Endothelial cell of umbilical vein (primary cell): ENCODE results near the gene PAQR3. TPM values are rescaled to one million over a fixed set of nuclear protein-coding genes. Genes with fewer than 3 reads are reported as not detected.

Experiments used
- BruUV-seq: library from RNA; stranded (reverse); fragments of 400-500 nt; replicated peaks from 2 replicates; lab custom pipeline; 2021; lab: Mats Ljungman, UMichigan
- CTCF ChIA-PET: fragments of 300-600, 350-600 bp; sonication (Branson Sonifier 250); formaldehyde crosslinking; loops from one replicate; lab custom pipeline; 2021; ENCODE audit warnings: antibody characterized with exemption, inconsistent platforms; lab: Charles Lee
- POLR2A ChIA-PET: fragments of 300-600, 350-600 bp; sonication (Branson Sonifier 250); formaldehyde crosslinking; loops from one replicate; lab custom pipeline; 2021; ENCODE audit warnings: antibody characterized with exemption, inconsistent platforms; lab: Charles Lee
- DNase-seq: peaks from one replicate; pipeline ENCODE4 v3.0.0-alpha.2; 2011; ENCODE audit warnings: low read depth, low spot score
- FAIRE-seq: peaks from 2 replicates; lab custom pipeline; 2011; peaks lifted over from hg19 to GRCh38; lab: Jason Lieb, UNC
- H2AFZ ChIP-seq: 2 replicates; pipeline ENCODE4 v1.6.0; 2012; ENCODE audit warnings: low read depth, low read length, control low read depth, inconsistent platforms
- H3K27ac ChIP-seq: 2 replicates; pipeline ENCODE4 v1.5.1; 2011; ENCODE audit warnings: low read depth, mild to moderate bottlenecking, control low read depth, low read length, moderate library complexity; ENCODE audit not compliant: insufficient read depth
- H3K27me3 ChIP-seq, 2 experiments: 2 replicates each; pipeline versions ENCODE4 v1.6.0 to v1.6.1; 2011; ENCODE audit warnings: low read length in 2 of 2, mixed read lengths in 1 of 2; ENCODE audit not compliant: control insufficient read depth in 2 of 2, insufficient read depth in 2 of 2
- H3K36me3 ChIP-seq, 2 experiments: 2 replicates in 1 of 2; 3 replicates in 1 of 2; pipeline ENCODE4 v1.5.1; 2011; ENCODE audit warnings: low read length in 2 of 2, mild to moderate bottlenecking in 1 of 2, moderate library complexity in 1 of 2; ENCODE audit not compliant: control insufficient read depth in 2 of 2, insufficient read depth in 2 of 2; ENCODE audit errors: extremely low read depth in 1 of 2
- H3K4me1 ChIP-seq: 3 replicates; pipeline ENCODE4 v1.5.1; 2011; ENCODE audit warnings: mild to moderate bottlenecking, low read length; ENCODE audit not compliant: control insufficient read depth, insufficient read depth; ENCODE audit errors: extremely low read depth
- H3K4me2 ChIP-seq: 2 replicates; pipeline ENCODE4 v1.6.1; 2011; ENCODE audit warnings: low read length, control low read depth, mixed read lengths; ENCODE audit not compliant: insufficient read depth
- H3K4me3 ChIP-seq, 3 experiments: fragments of 200-600 bp in 1 of 3; sonication (generic), shearing (Covaris generic) in 1 of 3; replicated peaks in 1 of 3; 2 replicates each; pipeline ENCODE4 v1.5.1; 2011 to 2016; ENCODE audit warnings: control low read depth in 3 of 3, low read length in 3 of 3, mild to moderate bottlenecking in 2 of 3, inconsistent platforms in 1 of 3, low read depth in 1 of 3, moderate library complexity in 1 of 3; ENCODE audit not compliant: insufficient read depth in 1 of 3
- H3K79me2 ChIP-seq: 2 replicates; pipeline ENCODE4 v1.6.0; 2012; ENCODE audit warnings: low read length, inconsistent platforms; ENCODE audit not compliant: control insufficient read depth, insufficient read depth
- H3K9ac ChIP-seq: replicated peaks from 2 replicates; pipeline ENCODE3; 2011; ENCODE audit warnings: low read length, control low read depth; ENCODE audit not compliant: insufficient read depth; ENCODE audit errors: extremely low read depth
- H3K9me1 ChIP-seq: replicated peaks from 3 replicates; pipeline ENCODE4 v1.6.0; 2011; ENCODE audit warnings: mild to moderate bottlenecking, low read length; ENCODE audit not compliant: control insufficient read depth, insufficient read depth; ENCODE audit errors: extremely low read depth
- H3K9me3 ChIP-seq: replicated peaks from 2 replicates; pipeline ENCODE4 v1.5.1; 2012; ENCODE audit warnings: low read length, inconsistent platforms; ENCODE audit not compliant: control insufficient read depth, insufficient read depth
- H4K20me1 ChIP-seq: replicated peaks from 2 replicates; pipeline ENCODE3; 2011; ENCODE audit warnings: mild to moderate bottlenecking, low read length; ENCODE audit not compliant: control insufficient read depth, insufficient read depth; ENCODE audit errors: extremely low read depth
- CTCF ChIP-seq, 2 donors: IDR thresholded peaks; 1 replicate in 1 of 2; 2 replicates in 1 of 2; pipeline ENCODE4 v1.5.1; 2011; ENCODE audit warnings: low read length in 2 of 2, mild to moderate bottlenecking in 2 of 2, moderate library complexity in 2 of 2, control low read depth in 1 of 2, inconsistent platforms in 1 of 2, low read depth in 1 of 2; ENCODE audit not compliant: insufficient read depth in 1 of 2; ENCODE audit errors: extremely low read depth in 1 of 2
- EZH2 ChIP-seq: IDR thresholded peaks from 2 replicates; pipeline ENCODE4 v1.6.1; 2012; ENCODE audit warnings: borderline replicate concordance, low read depth, mild to moderate bottlenecking, moderate library complexity, low read length, inconsistent platforms; ENCODE audit not compliant: severe bottlenecking
- FOS ChIP-seq: IDR thresholded peaks from 2 replicates; pipeline ENCODE4 v1.6.1; 2011; ENCODE audit warnings: mild to moderate bottlenecking, low read length, moderate library complexity, borderline replicate concordance; ENCODE audit not compliant: insufficient read depth
- GATA2 ChIP-seq: IDR thresholded peaks from 2 replicates; pipeline ENCODE4 v1.7.0; 2011; ENCODE audit warnings: low read depth, mild to moderate bottlenecking, moderate library complexity, mixed read lengths, low read length; ENCODE audit not compliant: insufficient read length, insufficient read depth
- JUN ChIP-seq: IDR thresholded peaks from 2 replicates; pipeline ENCODE4 v1.6.1; 2011; ENCODE audit warnings: borderline replicate concordance, low read depth; ENCODE audit not compliant: insufficient read length, insufficient read depth
- MAX ChIP-seq: IDR thresholded peaks from 2 replicates; pipeline ENCODE4 v1.6.1; 2011; ENCODE audit not compliant: insufficient read depth, insufficient read length
- POLR2A ChIP-seq: IDR thresholded peaks from 2 replicates; pipeline ENCODE4 v1.6.1; 2012; ENCODE audit warnings: low read depth, mild to moderate bottlenecking, control low read depth, low read length
- dilution Hi-C: fragments of 300-500 bp; cut with MboI; formaldehyde crosslinking; loops from one replicate; pipeline ENCODE4 v1.15.0; 2019; ENCODE audit warnings: low sequenced_read_pairs; ENCODE audit not compliant: extremely low pct_ligation_motif_present
- intact Hi-C: fragments of 100-400 bp; cut with micrococcal nuclease; formaldehyde crosslinking; loops from one replicate; pipeline ENCODE4 v1.10.0; 2022
- polyA plus RNA-seq, 4 experiments: library from polyadenylated mRNA; depleted of rRNA in 3 of 4; stranded (reverse) in 3 of 4; unstranded in 1 of 4; fragments of >200 nt; gene quantifications; 2 replicates each; pipeline versions ENCODE4 v1.2.1 to v1.2.3, GENCODE V29; 2011 to 2012; ENCODE audit warnings: missing spikeins in 1 of 4
- total RNA-seq: library from RNA; stranded (reverse); gene quantifications from 2 replicates; pipeline ENCODE4 v1.2.3, GENCODE V29; 2021

The PAQR3 gene
- total and polyA plus RNA-seq, 2 donors (not counting 3 experiments of a cell fraction or from before 2014, with no cell fraction given), result 15.0 to 19.0 TPM

GRCh38 chr4:78899302-78899701 is 39.9 kb downstream of the PAQR3 start:
- no peak overlapping the region for H3K4me2 ChIP-seq
- H3K79me2 ChIP-seq, result no peaks in the 10 kb centered on the region
- FAIRE-seq, result no peak
- DNase-seq, result no peak
- no peaks in the 10 kb centered on the region for H3K9me3 ChIP-seq
- intact Hi-C loops, result no loop called here
- H3K9ac ChIP-seq, result no peak overlapping the region
- H2AFZ ChIP-seq, result no peak overlapping the region
- ChIA-PET POLR2A (no interaction called here), CTCF (no interaction called here)
- no peak for TF ChIP-seq CTCF (IDR thresholded peaks at IDR 0.05; ENCODE audit: extremely low read depth in 1 of 2, insufficient read depth in 1 of 2, low read depth in 1 of 2, low read length in 2 of 2)
- TF ChIP-seq JUN, result no peak
- no peak for TF ChIP-seq EZH2
- TF ChIP-seq FOS, result no peak
- H3K9me1 ChIP-seq, result no peaks in the 10 kb centered on the region
- no peak overlapping the region for H3K27ac ChIP-seq
- BruUV-seq, result no TSS peak
- H3K27me3 ChIP-seq, result no peaks in the 10 kb centered on the region
- no peak overlapping the region for H3K4me3 ChIP-seq
- dilution Hi-C loops, result no loop called here
- H3K36me3 ChIP-seq, result peaks cover 3 to 6% of the 10 kb centered on the region in 2 experiments
- H4K20me1 ChIP-seq, result no peaks in the 10 kb centered on the region
- no peaks in the 10 kb centered on the region for H3K4me1 ChIP-seq

GRCh38 chr4:78889955-78890354 is 49.3 kb downstream of the PAQR3 start:
- H3K9me1 ChIP-seq, result no peaks in the 10 kb centered on the region
- ChIA-PET CTCF (interaction anchor here (1.5 kb wide), 1 partner anchor 16 kb away, joined by 5 read pairs; no protein-coding TSS in a partner anchor), POLR2A (no interaction called here)
- peaks cover 10% of the 10 kb centered on the region for H3K4me1 ChIP-seq
- FAIRE-seq (no peak), DNase-seq (no peak)
- H3K9me3 ChIP-seq, result no peaks in the 10 kb centered on the region
- no peak overlapping the region for H3K27ac ChIP-seq
- H4K20me1 ChIP-seq, result no peaks in the 10 kb centered on the region
- TF ChIP-seq POLR2A, result no peak
- TF ChIP-seq JUN, result no peak
- no peak for TF ChIP-seq MAX
- no peak for TF ChIP-seq GATA2
- no TSS peak for BruUV-seq
- intact Hi-C loops (no loop called here), dilution Hi-C loops (no loop called here)
- H3K36me3 ChIP-seq, result peaks cover 5 to 16% of the 10 kb centered on the region in 2 experiments
- H3K4me3 ChIP-seq, result no peak overlapping the region
- no peak overlapping the region for H3K9ac ChIP-seq
- H3K4me2 ChIP-seq, result no peak overlapping the region
- H3K27me3 ChIP-seq, result no peaks in the 10 kb centered on the region
- H2AFZ ChIP-seq, result no peak overlapping the region
- no peaks in the 10 kb centered on the region for H3K79me2 ChIP-seq
